ENCODE measurements around the gene NISCH.

The NISCH gene

DNA sequence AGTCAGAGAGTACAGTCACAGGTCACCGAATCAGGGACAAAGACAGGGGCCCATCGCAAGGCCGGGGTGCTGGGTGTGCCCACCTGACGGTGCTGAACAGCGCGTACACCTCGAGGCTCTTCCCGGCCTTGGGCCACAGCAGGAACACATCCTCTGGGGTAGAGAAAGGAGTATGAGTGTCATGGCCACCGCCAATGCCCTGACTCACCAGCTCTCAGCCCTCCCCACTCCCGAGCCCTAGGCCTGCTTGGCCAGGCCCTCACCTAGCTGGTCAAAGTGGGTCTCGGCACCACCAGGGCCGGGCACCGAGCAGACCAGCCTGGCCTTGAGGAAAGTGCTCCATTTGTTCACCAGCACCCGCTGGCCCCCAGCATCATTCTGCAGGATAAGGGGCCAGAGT lies 14.7 kb upstream of the NISCH start:
- TF ChIP-seq, protein P1, sequence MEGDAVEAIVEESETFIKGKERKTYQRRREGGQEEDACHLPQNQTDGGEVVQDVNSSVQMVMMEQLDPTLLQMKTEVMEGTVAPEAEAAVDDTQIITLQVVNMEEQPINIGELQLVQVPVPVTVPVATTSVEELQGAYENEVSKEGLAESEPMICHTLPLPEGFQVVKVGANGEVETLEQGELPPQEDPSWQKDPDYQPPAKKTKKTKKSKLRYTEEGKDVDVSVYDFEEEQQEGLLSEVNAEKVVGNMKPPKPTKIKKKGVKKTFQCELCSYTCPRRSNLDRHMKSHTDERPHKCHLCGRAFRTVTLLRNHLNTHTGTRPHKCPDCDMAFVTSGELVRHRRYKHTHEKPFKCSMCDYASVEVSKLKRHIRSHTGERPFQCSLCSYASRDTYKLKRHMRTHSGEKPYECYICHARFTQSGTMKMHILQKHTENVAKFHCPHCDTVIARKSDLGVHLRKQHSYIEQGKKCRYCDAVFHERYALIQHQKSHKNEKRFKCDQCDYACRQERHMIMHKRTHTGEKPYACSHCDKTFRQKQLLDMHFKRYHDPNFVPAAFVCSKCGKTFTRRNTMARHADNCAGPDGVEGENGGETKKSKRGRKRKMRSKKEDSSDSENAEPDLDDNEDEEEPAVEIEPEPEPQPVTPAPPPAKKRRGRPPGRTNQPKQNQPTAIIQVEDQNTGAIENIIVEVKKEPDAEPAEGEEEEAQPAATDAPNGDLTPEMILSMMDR (conservative IDR thresholded peaks at IDR 0.05), result no peak
- H3K27ac ChIP-seq, result no peak overlapping the region

DNA sequence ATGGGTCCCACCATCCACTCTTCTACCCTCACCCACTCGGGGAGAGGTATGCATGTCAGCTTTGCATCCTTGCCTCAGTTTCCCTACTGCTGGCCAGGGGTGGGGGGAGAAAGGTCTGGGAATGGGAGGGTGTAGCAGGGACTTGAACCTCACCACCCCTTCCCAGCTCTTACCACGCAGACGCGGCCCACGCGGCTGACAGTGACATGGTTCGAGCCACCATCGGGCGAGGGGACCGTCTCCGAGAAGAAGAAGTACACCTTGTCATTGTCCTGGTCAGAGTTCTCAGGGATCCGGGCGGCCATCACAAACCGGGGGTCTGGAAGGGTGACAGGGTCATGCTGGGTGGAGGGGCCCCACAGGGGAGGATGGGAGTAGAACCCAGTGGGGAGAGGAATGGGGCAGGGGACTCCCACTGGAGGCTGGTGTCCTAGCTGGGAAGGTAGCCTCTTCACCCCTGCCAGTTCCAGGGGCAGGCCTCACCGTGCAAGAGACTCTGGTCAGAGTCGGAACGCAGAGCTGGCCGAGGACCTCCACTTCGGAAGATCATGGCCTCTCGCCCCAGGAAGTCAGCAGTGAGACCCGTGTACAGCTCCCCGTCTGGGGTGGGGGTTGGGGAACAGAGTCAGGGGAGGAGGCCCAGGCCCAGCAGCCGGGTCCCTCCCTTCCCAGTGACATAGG lies 14.2 kb upstream of the NISCH start:
- TF ChIP-seq, protein P1 (conservative IDR thresholded peaks at IDR 0.05), result no peak
- no peak overlapping the region for H3K27ac ChIP-seq

- TF ChIP-seq, protein P1 (conservative IDR thresholded peaks at IDR 0.05), result no peak
Measured at GRCh38 chr3:52441772-52442332, 13.6 kb upstream of the NISCH start.

GRCh38 chr3:52442409-52443267 lies 12.8 kb upstream of the NISCH start:
- TF ChIP-seq, protein P1 (conservative IDR thresholded peaks at IDR 0.05), result no peak
- H3K27ac ChIP-seq, result no peak overlapping the region

More at GRCh38 chr3:52441772-52442332, 13.6 kb upstream of the NISCH start:
- no peak overlapping the region for H3K27ac ChIP-seq

DNA sequence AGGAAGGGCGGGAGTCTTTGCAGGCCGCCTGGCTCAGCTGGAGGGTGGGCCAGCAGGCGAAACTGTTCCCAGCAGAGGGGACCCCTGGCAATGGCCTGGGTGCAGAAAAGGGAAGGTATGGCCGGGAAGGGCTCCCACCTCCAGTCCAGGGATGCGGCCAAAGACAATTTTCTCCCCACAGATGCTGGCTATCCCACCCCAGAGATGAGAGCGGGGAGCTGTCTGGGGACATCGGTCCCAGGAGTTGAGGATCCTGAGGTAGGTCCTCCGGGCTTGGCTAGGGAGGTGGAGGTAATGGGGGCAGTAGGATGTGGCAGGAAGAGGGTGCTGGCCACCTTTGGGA lies 12.2 kb upstream of the NISCH start:
- no peak overlapping the region for H3K27ac ChIP-seq
- TF ChIP-seq, protein P1 (conservative IDR thresholded peaks at IDR 0.05), result no peak

DNA sequence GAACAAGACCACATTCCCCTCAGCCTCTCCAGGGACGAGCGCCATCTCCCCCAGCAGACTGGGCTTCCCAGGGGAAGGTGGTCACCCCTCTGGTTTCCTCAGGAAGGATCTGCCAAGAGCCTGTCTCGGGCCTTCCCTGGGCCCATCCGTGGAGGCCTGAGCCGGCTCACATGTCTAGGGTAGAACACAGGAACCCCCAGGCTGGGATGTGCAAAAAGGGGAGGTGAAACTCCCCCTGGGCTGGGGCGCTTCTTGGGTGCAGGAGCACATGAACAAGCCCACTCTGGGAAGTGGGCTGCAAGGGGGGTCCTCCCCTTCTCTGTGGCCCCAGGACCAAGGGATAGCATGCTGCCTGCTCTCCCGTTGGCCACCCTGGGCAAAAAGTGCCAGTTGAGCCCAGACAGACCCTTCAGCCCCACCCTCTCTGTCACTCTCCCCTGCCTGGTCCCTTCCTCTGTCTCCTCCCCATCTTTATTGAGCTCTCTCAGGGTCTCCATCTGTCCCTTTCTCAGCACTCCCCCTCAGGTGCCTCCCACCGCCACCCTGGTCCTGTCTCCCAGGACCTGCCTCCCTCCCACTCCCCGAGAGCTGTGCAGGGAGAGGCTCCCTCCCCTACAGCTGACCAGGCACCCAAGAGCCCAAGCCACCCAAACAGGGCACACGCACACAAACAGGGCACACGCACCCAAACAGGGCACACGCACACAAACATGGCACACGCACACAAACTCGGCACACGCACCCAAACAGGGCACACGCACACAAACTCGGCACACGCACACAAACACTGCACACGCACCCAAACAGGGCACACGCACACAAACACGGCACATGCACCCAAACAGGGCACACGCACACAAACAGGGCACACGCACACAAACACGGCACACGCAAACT lies 11.4 kb upstream of the NISCH start:
- H3K27ac ChIP-seq, result no peak overlapping the region
- TF ChIP-seq, protein P1 (conservative IDR thresholded peaks at IDR 0.05), result no peak

Measured in VCaP (cell line).